Transverse colon (tissue), 4 donors: ENCODE data around the gene RHOT1. TPM values are rescaled to one million over a fixed set of nuclear protein-coding genes. Genes with fewer than 3 reads are reported as not detected.
"Not testable (repeated sequence)": the region's sequence is repeated elsewhere in the genome, so short reads cannot be mapped to it uniquely, and the experiment has no call there.

ENCODE experiments used
- DNase-seq: peaks from one replicate; pipeline ENCODE4 v3.0.0-alpha.2; 2019
- H3K27ac ChIP-seq, 4 donors: fragments of 200-600 bp; sonication (generic); 2 replicates each; pipeline ENCODE4 v1.5.1; 2016 to 2018; ENCODE audit warnings: inconsistent platforms in 4 of 4
- H3K27me3 ChIP-seq: fragments of 200-600 bp; sonication (generic); 2 replicates; pipeline ENCODE4 v1.5.1; 2017; ENCODE audit warnings: inconsistent platforms
- H3K36me3 ChIP-seq, 4 donors: fragments of 200-600 bp; sonication (generic); 2 replicates each; pipeline ENCODE4 v1.5.1; 2017 to 2019; ENCODE audit warnings: inconsistent platforms in 4 of 4
- H3K4me1 ChIP-seq, 4 donors: fragments of 200-600 bp; sonication (generic); 2 replicates each; pipeline ENCODE4 v1.5.1; 2017 to 2020; ENCODE audit warnings: inconsistent platforms in 4 of 4
- H3K4me3 ChIP-seq, 4 donors: fragments of 200-600 bp; sonication (generic); 1 replicate in 1 of 4; 2 replicates in 3 of 4; pipeline versions ENCODE4 v1.5.1 to v1.6.1; 2017 to 2019; ENCODE audit warnings: inconsistent platforms in 4 of 4
- H3K9me3 ChIP-seq, 2 donors: fragments of 200-600 bp; sonication (generic); 2 replicates each; pipeline ENCODE4 v1.5.1; 2017 to 2019; ENCODE audit warnings: inconsistent platforms in 2 of 2
- CTCF ChIP-seq, 5 experiments: fragments of 200-600 bp in 3 of 5; fragments of 450-650 bp in 2 of 5; sonication (generic) in 3 of 5; IDR thresholded peaks; 1 replicate in 2 of 5; 2 replicates in 3 of 5; pipeline ENCODE4 v1.5.1; 2016 to 2017; ENCODE audit warnings: antibody characterized with exemption in 5 of 5, inconsistent platforms in 3 of 5, mild to moderate bottlenecking in 2 of 5, moderate library complexity in 1 of 5
- EP300 ChIP-seq: sonication (generic); formaldehyde crosslinking; IDR thresholded peaks from one replicate; pipeline ENCODE4 v1.6.1; 2017; ENCODE audit warnings: antibody characterized with exemption, low read depth
- POLR2A ChIP-seq: fragments of 450-650 bp; IDR thresholded peaks from one replicate; pipeline ENCODE4 v1.6.1; 2016; ENCODE audit warnings: antibody characterized with exemption, mild to moderate bottlenecking, moderate library complexity
- POLR2AphosphoS5 ChIP-seq, 3 donors: sonication (generic); formaldehyde crosslinking; IDR thresholded peaks; one replicate each; pipeline ENCODE4 v1.6.1; 2016; ENCODE audit warnings: antibody characterized with exemption in 3 of 3
- WGBS, 2 donors: methylation state at CpG; one replicate each; pipeline ENCODE4 v1.1.5; 2018; ENCODE audit warnings: low coverage in 1 of 2; 5-methylcytosine and 5-hydroxymethylcytosine counted together
- in situ Hi-C, 4 donors: fragments of 200-750 bp; cut with MboI; loops; one replicate each; pipeline versions ENCODE4 v1.15.0 to v1.15.1; 2017; ENCODE audit warnings: low sequenced_read_pairs in 3 of 4, low pct_ligation_motif_present in 1 of 4, low pct_unique_long_range_greater_than_20kb in 1 of 4
- intact Hi-C: fragments of 100-400 bp; cut with DNase I; formaldehyde crosslinking; loops from one replicate; pipeline ENCODE4 v1.15.1; 2023; ENCODE audit warnings: low total_unique reads
- total RNA-seq, 4 donors: library from RNA; depleted of rRNA; stranded (reverse); fragments of >200 nt; gene quantifications; one replicate each; pipeline ENCODE4 v1.1.0, GENCODE V29; 2016

RHOT1 gene
- total RNA-seq, 4 donors from 2014 or later = 10.5 to 43.3 (median 30.8) TPM

- in situ Hi-C loops = no loop called here
- Histone ChIP-seq H3K9me3 (no peaks in the 10 kb centered on the region), H3K27me3 (no peaks in the 10 kb centered on the region), H3K4me1 (peaks cover 0 to 17% (median 4%) of the 10 kb centered on the region in 4 donors), H3K27ac (no peak overlapping the region), H3K4me3 (no peak overlapping the region), H3K36me3 (no peaks in the 10 kb centered on the region)
- intact Hi-C loops = no loop called here
- DNase-seq = no peak
- no peak for TF ChIP-seq POLR2A
- TF ChIP-seq POLR2AphosphoS5 (IDR thresholded peaks at IDR 0.05) = no peak
- no peak for TF ChIP-seq EP300
- no peak for TF ChIP-seq CTCF (IDR thresholded peaks at IDR 0.05)
- 89 to 92% methylated on average over 7 to 21 of the region's 21 CpGs for WGBS, 2 donors
Measured at GRCh38 chr17:32110596-32110995, 31.7 kb upstream of the RHOT1 start.

- Histone ChIP-seq H3K4me3 (no peak overlapping the region), H3K4me1 (peaks cover 0 to 15% (median 3%) of the 10 kb centered on the region in 4 donors), H3K27ac (no peak overlapping the region), H3K27me3 (no peaks in the 10 kb centered on the region), H3K36me3 (no peaks in the 10 kb centered on the region), H3K9me3 (no peaks in the 10 kb centered on the region)
- WGBS, 2 donors = 40 to 59% methylated on average over 3 to 16 of the region's 18 CpGs
- peak; percentile 33 for DNase-seq
- intact Hi-C loops (no loop called here), in situ Hi-C loops (no loop called here)
- no peak for TF ChIP-seq EP300
- no peak for TF ChIP-seq POLR2AphosphoS5 (IDR thresholded peaks at IDR 0.05)
- no peak for TF ChIP-seq POLR2A
- TF ChIP-seq CTCF (IDR thresholded peaks at IDR 0.05) = peak in 2 of 5 experiments; percentile 14 to 16
Measured at GRCh38 chr17:32111141-32111771, 31.0 kb upstream of the RHOT1 start.

- Histone ChIP-seq H3K27me3 (no peaks in the 10 kb centered on the region), H3K4me3 (no peak overlapping the region), H3K27ac (no peak overlapping the region), H3K9me3 (no peaks in the 10 kb centered on the region), H3K36me3 (no peaks in the 10 kb centered on the region), H3K4me1 (peaks cover 0 to 10% (median 2%) of the 10 kb centered on the region in 4 donors)
- in situ Hi-C loops (no loop called here), intact Hi-C loops (no loop called here)
- DNase-seq = no peak
- 94 to 96% methylated on average over 4 to 20 of the region's 20 CpGs for WGBS, 2 donors
- TF ChIP-seq POLR2A = no peak
- TF ChIP-seq EP300 = no peak
- TF ChIP-seq CTCF (IDR thresholded peaks at IDR 0.05) = no peak
- no peak for TF ChIP-seq POLR2AphosphoS5 (IDR thresholded peaks at IDR 0.05)
Measured at GRCh38 chr17:32112416-32112815, 29.9 kb upstream of the RHOT1 start.

- TF ChIP-seq EP300 (no peak), POLR2AphosphoS5 (IDR thresholded peaks at IDR 0.05) (no peak), POLR2A (no peak), CTCF (IDR thresholded peaks at IDR 0.05) (no peak)
- H3K27ac ChIP-seq = no peak overlapping the region
- no peaks in the 10 kb centered on the region for H3K9me3 ChIP-seq
- in situ Hi-C loops = no loop called here
- peaks cover 3% of the 10 kb centered on the region for H3K27me3 ChIP-seq
- no peak for DNase-seq
- H3K36me3 ChIP-seq = no peaks in the 10 kb centered on the region
- no peak overlapping the region for H3K4me3 ChIP-seq
- H3K4me1 ChIP-seq = peaks cover 0 to 9% (median 2%) of the 10 kb centered on the region in 4 donors
- WGBS, 2 donors = 76% methylated on average over 4 of the region's 4 CpGs; no CpG with 5 or more reads in 1 of the 2 donors
- intact Hi-C loops = no loop called here
Measured at GRCh38 chr17:32114536-32114935, 27.8 kb upstream of the RHOT1 start.

- H3K36me3 ChIP-seq, intact Hi-C loops, H3K4me3 ChIP-seq, H3K9me3 ChIP-seq, in situ Hi-C loops, H3K27ac ChIP-seq, DNase-seq, H3K27me3 ChIP-seq, H3K4me1 ChIP-seq: not testable (repeated sequence)
- 93% methylated on average over 8 of the region's 8 CpGs; no CpG with 5 or more reads in 1 of the 2 donors for WGBS, 2 donors
Measured at GRCh38 chr17:32115546-32115945, 26.8 kb upstream of the RHOT1 start.
